ENCODE data around the gene LIN54. TPM values are rescaled to one million over a fixed set of nuclear protein-coding genes. Genes with fewer than 3 reads are reported as not detected.

LIN54 gene
- total and polyA plus RNA-seq, 2 of the 13 experiments (the other 11 are each of a cell fraction or from before 2014, with no cell fraction given), result 25.2 to 32.9 TPM

DNA sequence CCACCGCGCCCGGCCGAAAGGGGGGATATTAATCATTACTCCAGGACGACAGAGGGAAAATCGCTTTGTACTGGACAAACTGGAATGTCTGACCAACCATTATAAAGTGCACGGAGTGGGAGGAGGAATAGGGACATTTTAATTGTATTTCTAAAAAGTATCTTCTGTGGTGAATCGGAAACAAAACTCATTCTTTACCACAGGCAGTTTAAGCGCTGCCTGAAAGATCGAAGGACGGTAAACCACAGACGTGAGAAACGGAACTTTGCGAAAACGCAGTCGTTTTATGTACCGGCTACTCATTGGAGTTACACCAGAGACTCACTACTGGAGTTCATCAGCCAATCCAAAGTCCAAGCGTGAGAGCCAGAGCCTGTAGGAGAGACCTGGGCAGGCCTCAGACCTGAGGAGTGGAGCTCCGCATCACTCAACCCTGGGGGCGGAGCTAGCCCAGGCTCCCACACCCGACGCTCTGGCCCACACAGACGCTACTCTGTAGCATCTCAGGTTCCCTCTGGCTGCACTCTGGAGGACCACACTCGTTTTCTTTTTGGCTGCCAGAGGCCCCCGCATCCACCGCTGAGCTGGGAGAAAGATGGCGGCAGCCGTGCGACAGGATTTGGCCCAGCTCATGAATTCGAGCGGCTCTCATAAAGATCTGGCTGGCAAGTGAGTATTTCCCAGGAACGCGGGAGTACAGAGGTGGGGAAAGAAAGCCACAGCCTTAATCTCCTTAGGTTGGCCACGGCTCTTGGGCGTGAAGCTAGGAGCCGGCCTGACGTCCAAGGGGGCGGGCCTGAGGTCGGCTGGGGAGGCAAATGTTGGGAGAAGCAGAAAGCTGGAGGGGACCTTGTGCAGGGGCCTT lies 24.2 kb upstream of the LIN54 start, which contains the start of gene COPS4 (continued):
- TF ChIP-seq, protein P1, sequence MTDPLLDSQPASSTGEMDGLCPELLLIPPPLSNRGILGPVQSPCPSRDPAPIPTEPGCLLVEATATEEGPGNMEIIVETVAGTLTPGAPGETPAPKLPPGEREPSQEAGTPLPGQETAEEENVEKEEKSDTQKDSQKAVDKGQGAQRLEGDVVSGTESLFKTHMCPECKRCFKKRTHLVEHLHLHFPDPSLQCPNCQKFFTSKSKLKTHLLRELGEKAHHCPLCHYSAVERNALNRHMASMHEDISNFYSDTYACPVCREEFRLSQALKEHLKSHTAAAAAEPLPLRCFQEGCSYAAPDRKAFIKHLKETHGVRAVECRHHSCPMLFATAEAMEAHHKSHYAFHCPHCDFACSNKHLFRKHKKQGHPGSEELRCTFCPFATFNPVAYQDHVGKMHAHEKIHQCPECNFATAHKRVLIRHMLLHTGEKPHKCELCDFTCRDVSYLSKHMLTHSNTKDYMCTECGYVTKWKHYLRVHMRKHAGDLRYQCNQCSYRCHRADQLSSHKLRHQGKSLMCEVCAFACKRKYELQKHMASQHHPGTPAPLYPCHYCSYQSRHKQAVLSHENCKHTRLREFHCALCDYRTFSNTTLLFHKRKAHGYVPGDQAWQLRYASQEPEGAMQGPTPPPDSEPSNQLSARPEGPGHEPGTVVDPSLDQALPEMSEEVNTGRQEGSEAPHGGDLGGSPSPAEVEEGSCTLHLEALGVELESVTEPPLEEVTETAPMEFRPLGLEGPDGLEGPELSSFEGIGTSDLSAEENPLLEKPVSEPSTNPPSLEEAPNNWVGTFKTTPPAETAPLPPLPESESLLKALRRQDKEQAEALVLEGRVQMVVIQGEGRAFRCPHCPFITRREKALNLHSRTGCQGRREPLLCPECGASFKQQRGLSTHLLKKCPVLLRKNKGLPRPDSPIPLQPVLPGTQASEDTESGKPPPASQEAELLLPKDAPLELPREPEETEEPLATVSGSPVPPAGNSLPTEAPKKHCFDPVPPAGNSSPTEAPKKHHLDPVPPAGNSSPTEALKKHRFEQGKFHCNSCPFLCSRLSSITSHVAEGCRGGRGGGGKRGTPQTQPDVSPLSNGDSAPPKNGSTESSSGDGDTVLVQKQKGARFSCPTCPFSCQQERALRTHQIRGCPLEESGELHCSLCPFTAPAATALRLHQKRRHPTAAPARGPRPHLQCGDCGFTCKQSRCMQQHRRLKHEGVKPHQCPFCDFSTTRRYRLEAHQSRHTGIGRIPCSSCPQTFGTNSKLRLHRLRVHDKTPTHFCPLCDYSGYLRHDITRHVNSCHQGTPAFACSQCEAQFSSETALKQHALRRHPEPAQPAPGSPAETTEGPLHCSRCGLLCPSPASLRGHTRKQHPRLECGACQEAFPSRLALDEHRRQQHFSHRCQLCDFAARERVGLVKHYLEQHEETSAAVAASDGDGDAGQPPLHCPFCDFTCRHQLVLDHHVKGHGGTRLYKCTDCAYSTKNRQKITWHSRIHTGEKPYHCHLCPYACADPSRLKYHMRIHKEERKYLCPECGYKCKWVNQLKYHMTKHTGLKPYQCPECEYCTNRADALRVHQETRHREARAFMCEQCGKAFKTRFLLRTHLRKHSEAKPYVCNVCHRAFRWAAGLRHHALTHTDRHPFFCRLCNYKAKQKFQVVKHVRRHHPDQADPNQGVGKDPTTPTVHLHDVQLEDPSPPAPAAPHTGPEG (CRISPR knock-in tag; IDR thresholded peaks at IDR 0.05), result 0 out of 2 replicates have a peak, but pooled peaks have one; percentile 57
- TF ChIP-seq, protein P2, sequence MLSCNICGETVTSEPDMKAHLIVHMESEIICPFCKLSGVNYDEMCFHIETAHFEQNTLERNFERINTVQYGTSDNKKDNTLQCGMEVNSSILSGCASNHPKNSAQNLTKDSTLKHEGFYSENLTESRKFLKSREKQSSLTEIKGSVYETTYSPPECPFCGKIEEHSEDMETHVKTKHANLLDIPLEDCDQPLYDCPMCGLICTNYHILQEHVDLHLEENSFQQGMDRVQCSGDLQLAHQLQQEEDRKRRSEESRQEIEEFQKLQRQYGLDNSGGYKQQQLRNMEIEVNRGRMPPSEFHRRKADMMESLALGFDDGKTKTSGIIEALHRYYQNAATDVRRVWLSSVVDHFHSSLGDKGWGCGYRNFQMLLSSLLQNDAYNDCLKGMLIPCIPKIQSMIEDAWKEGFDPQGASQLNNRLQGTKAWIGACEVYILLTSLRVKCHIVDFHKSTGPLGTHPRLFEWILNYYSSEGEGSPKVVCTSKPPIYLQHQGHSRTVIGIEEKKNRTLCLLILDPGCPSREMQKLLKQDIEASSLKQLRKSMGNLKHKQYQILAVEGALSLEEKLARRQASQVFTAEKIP (CRISPR knock-in tag; IDR thresholded peaks at IDR 0.05; ENCODE audit: borderline replicate concordance), result no peak
- TF ChIP-seq ZKSCAN8 (CRISPR knock-in tag; IDR thresholded peaks at IDR 0.05; ENCODE audit: borderline replicate concordance) (peak; percentile 70; the same call in 1 of the 2 replicates), ZNF101 (CRISPR knock-in tag; IDR thresholded peaks at IDR 0.05; ENCODE audit: borderline replicate concordance, low read depth) (peak; percentile 65; the same call in 1 of the 2 replicates), SP1 (IDR thresholded peaks at IDR 0.05) (no peak), SP1 (CRISPR knock-in tag; IDR thresholded peaks at IDR 0.05) (peak; percentile 89), NAIF1 (CRISPR knock-in tag; IDR thresholded peaks at IDR 0.05; ENCODE audit: borderline replicate concordance) (peak; percentile 93), NR1H2 (CRISPR knock-in tag; IDR thresholded peaks at IDR 0.05; ENCODE audit: borderline replicate concordance, low read depth) (no peak), ZNF335 (CRISPR knock-in tag; IDR thresholded peaks at IDR 0.05) (peak; percentile 80), MAF1 (CRISPR knock-in tag; IDR thresholded peaks at IDR 0.05; ENCODE audit: borderline replicate concordance) (no peak)
- TF ChIP-seq, protein P3, sequence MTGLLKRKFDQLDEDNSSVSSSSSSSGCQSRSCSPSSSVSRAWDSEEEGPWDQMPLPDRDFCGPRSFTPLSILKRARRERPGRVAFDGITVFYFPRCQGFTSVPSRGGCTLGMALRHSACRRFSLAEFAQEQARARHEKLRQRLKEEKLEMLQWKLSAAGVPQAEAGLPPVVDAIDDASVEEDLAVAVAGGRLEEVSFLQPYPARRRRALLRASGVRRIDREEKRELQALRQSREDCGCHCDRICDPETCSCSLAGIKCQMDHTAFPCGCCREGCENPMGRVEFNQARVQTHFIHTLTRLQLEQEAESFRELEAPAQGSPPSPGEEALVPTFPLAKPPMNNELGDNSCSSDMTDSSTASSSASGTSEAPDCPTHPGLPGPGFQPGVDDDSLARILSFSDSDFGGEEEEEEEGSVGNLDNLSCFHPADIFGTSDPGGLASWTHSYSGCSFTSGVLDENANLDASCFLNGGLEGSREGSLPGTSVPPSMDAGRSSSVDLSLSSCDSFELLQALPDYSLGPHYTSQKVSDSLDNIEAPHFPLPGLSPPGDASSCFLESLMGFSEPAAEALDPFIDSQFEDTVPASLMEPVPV (CRISPR knock-in tag; IDR thresholded peaks at IDR 0.05), result no peak
- TF ChIP-seq, protein P4, sequence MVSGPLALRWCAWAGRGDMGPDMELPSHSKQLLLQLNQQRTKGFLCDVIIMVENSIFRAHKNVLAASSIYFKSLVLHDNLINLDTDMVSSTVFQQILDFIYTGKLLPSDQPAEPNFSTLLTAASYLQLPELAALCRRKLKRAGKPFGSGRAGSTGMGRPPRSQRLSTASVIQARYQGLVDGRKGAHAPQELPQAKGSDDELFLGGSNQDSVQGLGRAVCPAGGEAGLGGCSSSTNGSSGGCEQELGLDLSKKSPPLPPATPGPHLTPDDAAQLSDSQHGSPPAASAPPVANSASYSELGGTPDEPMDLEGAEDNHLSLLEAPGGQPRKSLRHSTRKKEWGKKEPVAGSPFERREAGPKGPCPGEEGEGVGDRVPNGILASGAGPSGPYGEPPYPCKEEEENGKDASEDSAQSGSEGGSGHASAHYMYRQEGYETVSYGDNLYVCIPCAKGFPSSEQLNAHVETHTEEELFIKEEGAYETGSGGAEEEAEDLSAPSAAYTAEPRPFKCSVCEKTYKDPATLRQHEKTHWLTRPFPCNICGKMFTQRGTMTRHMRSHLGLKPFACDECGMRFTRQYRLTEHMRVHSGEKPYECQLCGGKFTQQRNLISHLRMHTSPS (CRISPR knock-in tag; IDR thresholded peaks at IDR 0.05; ENCODE audit: low read depth), result no peak
- TF ChIP-seq, protein P5, sequence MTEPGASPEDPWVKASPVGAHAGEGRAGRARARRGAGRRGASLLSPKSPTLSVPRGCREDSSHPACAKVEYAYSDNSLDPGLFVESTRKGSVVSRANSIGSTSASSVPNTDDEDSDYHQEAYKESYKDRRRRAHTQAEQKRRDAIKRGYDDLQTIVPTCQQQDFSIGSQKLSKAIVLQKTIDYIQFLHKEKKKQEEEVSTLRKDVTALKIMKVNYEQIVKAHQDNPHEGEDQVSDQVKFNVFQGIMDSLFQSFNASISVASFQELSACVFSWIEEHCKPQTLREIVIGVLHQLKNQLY (CRISPR knock-in tag; IDR thresholded peaks at IDR 0.05), result peak; percentile 66; the same call in 1 of the 2 replicates
- TF ChIP-seq, protein P6, sequence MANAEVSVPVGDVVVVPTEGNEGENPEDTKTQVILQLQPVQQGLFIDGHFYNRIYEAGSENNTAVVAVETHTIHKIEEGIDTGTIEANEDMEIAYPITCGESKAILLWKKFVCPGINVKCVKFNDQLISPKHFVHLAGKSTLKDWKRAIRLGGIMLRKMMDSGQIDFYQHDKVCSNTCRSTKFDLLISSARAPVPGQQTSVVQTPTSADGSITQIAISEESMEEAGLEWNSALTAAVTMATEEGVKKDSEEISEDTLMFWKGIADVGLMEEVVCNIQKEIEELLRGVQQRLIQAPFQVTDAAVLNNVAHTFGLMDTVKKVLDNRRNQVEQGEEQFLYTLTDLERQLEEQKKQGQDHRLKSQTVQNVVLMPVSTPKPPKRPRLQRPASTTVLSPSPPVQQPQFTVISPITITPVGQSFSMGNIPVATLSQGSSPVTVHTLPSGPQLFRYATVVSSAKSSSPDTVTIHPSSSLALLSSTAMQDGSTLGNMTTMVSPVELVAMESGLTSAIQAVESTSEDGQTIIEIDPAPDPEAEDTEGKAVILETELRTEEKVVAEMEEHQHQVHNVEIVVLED (CRISPR knock-in tag; IDR thresholded peaks at IDR 0.05; ENCODE audit: borderline replicate concordance), result peak; percentile 87
